ENCODE measurements around the gene AUTS2.
A peak's percentile ranks its signal among the peaks of the same experiment; 100 is the strongest.

Gene AUTS2

DNA sequence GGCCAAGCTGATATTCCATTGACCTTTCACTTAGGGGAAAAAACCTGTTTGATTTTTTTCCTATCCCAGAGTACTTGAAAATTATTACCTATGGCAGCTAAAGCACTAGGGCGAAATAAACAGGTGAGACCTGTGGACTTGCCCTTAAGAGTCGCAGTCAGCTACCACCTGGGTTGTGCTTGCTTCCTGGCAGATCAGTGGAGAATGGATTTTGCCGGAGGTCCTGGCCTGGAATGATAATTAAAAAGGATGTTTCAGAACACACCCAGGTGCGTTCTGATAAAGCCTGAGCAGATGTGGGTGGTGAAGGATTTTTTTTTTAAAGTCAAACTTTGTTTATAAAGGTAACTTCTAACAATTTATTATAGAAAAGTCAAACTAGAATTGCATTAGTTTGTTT lies 59.1 kb downstream of the AUTS2 start:
- DNase-seq (ENCODE audit: low read depth) = no peak
- TF ChIP-seq, protein P1, sequence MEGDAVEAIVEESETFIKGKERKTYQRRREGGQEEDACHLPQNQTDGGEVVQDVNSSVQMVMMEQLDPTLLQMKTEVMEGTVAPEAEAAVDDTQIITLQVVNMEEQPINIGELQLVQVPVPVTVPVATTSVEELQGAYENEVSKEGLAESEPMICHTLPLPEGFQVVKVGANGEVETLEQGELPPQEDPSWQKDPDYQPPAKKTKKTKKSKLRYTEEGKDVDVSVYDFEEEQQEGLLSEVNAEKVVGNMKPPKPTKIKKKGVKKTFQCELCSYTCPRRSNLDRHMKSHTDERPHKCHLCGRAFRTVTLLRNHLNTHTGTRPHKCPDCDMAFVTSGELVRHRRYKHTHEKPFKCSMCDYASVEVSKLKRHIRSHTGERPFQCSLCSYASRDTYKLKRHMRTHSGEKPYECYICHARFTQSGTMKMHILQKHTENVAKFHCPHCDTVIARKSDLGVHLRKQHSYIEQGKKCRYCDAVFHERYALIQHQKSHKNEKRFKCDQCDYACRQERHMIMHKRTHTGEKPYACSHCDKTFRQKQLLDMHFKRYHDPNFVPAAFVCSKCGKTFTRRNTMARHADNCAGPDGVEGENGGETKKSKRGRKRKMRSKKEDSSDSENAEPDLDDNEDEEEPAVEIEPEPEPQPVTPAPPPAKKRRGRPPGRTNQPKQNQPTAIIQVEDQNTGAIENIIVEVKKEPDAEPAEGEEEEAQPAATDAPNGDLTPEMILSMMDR (IDR thresholded peaks at IDR 0.05; ENCODE audit: insufficient read depth, low read depth, low read length, missing control alignments) = no peak
- no peak overlapping the region for H3K4me3 ChIP-seq (ENCODE audit: low read depth, low read length)

DNA sequence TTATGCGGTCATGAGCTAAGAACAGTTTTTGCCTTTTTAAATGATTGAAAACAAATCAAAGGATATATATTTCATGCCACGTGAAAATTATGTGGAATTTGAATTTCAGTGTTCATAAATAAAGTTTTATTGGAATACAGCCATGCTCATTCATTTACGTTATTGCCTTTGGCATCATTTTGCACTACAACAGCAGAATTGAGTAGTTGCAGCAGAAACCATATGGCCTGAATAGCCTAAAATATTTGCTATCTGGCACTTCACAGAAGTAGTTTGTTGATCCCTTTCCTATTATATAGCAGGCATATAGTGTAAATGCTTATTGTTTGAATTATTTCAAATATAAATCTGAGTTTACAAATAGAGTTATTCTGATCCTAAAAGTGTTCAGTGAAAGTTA lies 59.7 kb downstream of the AUTS2 start:
- no peak overlapping the region for H3K4me3 ChIP-seq (ENCODE audit: low read depth, low read length)
- DNase-seq (ENCODE audit: low read depth) = no peak
- TF ChIP-seq, protein P1 (IDR thresholded peaks at IDR 0.05; ENCODE audit: insufficient read depth, low read depth, low read length, missing control alignments) = no peak

DNA sequence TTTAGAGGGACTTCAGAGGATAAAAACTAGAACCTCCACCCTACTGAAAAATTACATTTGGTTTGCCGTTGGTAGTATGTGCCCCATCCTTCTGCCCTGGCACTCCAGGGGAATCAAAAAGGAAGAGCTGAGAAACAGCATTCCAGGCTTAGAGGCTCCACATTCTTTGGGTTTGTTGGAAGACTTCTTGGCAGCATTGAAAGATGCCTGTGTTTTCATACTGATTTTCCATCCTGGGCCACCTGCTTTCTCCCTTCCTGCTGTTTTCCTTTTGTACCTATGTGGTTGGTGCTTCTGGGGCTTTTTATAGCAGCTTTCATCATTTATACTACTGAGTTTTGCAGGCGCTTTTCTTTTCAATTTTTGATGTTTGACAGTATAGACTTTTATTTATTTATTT lies 61.7 kb downstream of the AUTS2 start:
- no peak overlapping the region for H3K4me3 ChIP-seq (ENCODE audit: low read depth, low read length)
- DNase-seq (ENCODE audit: low read depth) = no peak
- TF ChIP-seq, protein P1 (IDR thresholded peaks at IDR 0.05; ENCODE audit: insufficient read depth, low read depth, low read length, missing control alignments) = no peak

DNA sequence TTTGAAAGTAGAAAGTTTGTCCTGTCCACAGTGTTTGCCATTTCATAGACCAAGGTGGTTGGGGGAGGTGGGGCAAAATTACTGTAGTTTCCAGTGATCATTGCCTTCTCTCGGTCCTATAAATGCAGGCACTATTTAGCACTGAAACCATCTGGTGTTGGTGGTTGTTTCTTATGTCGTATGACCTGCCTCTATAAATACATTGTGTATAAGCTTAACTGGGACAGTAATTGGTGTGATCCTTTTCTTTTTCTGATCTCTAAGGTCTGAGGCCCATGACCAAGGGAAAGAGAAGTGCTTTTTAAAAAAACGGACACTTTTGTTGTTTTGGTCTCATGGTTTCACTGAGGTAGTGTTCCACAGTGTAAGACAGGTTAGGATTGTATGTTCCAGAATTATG lies 63.1 kb downstream of the AUTS2 start:
- peak; percentile 33 for DNase-seq (ENCODE audit: low read depth)
- TF ChIP-seq, protein P1 (IDR thresholded peaks at IDR 0.05; ENCODE audit: insufficient read depth, low read depth, low read length, missing control alignments) = no peak
- H3K4me3 ChIP-seq (ENCODE audit: low read depth, low read length) = no peak overlapping the region

DNA sequence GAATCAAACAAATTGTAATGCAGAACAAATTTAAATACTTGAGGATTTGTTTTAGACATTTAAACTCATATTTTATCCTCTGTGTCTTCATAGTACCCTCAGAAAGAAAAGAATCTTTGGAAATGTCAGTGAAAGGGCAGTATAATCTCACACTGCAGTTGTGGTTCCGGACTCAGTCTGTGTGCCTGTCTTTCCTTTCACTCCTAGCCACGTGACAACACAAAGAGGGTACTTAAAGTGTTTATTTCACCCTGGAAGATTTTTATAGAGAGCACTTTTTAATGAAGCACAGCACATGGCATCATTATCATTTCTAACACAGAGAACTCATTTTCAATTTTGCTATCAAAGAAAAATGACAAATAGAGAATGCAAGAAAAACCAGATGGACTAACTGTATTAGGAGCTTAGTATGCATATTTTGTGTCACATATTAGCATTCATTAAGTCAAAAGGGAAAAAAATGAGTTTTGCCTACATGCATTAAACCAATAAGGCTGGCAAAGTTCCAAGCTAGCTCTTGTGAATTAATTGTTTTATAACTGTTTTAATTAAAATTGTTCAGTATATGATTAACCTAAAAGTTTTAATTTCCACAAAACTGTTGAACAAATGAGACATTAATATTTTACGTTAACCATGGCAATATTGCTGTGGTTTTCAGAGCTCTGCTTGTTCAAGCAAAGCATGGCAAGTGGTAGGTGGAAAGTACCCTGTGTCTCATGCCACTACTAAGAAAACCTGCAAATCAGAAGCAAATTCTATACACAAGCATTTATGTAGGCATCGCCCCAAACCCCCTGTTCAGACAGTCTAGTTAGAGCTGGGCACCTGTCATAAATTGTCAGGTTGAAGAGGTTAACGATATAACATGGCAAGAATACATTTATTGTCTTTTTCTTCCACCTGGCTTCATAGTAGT lies 65.9 kb downstream of the AUTS2 start:
- H3K4me3 ChIP-seq (ENCODE audit: low read depth, low read length) = no peak overlapping the region
- TF ChIP-seq, protein P1 (IDR thresholded peaks at IDR 0.05; ENCODE audit: insufficient read depth, low read depth, low read length, missing control alignments) = no peak
- peak; percentile 68 for DNase-seq (ENCODE audit: low read depth)

DNA sequence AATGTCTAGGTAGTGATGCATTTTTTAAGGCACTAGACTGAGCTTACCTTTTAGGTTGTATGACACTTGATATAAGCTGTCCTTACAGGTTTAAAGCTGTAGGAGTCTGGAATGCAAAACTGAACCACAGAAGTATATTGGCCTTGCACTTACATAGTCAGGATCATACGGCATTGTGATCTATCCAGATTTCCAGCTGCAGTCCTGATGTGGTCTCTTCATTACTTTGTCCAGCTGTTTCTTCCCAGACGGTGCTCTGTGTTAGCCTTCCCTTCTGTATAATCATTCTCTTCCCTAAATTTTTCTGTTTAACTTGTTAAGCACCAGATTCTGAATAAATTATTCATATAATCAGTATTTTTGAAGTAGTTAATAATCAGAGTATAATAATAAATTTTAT lies 67.1 kb downstream of the AUTS2 start:
- no peak for DNase-seq (ENCODE audit: low read depth)
- no peak overlapping the region for H3K4me3 ChIP-seq (ENCODE audit: low read depth, low read length)
- TF ChIP-seq, protein P1 (IDR thresholded peaks at IDR 0.05; ENCODE audit: insufficient read depth, low read depth, low read length, missing control alignments) = no peak
